Nephron (organoid): Measurements from ENCODE around the gene KHDRBS1.
A peak's percentile ranks its signal among the peaks of the same experiment; 100 is the strongest.

Experiments used
- H3K27ac Mint-ChIP-seq, 3 experiments: 2 replicates each; pipeline ENCODE4 v1.8.0; 2020; ENCODE audit warnings: mixed read lengths in 3 of 3, mild to moderate bottlenecking in 2 of 3, moderate library complexity in 1 of 3
- H3K27me3 Mint-ChIP-seq: 2 replicates; pipeline ENCODE4 v1.8.0; 2021; ENCODE audit warnings: low read depth, mild to moderate bottlenecking, moderate library complexity, mixed read lengths
- H3K36me3 Mint-ChIP-seq: 2 replicates; pipeline ENCODE4 v1.8.0; 2020; ENCODE audit warnings: low read depth, mixed read lengths
- H3K4me1 Mint-ChIP-seq: 2 replicates; pipeline ENCODE4 v1.8.0; 2020; ENCODE audit warnings: mixed read lengths
- H3K4me3 Mint-ChIP-seq, 3 experiments: 2 replicates each; pipeline ENCODE4 v1.8.0; 2020; ENCODE audit warnings: mild to moderate bottlenecking in 3 of 3, mixed read lengths in 3 of 3, moderate library complexity in 2 of 3
- H3K9me3 Mint-ChIP-seq: 2 replicates; pipeline ENCODE4 v1.8.0; 2020; ENCODE audit warnings: mixed read lengths
- CTCF ChIP-seq, 3 experiments: fragments of 200-600 bp; sonication (generic); IDR thresholded peaks; one replicate each; pipeline ENCODE4 v1.5.0; 2021; ENCODE audit warnings: antibody characterized with exemption in 3 of 3; ENCODE audit not compliant: unreplicated experiment in 3 of 3

Gene KHDRBS1

GRCh38 chr1:32013386-32014198, at the start of gene KHDRBS1:
Gene KHDRBS1 (plus strand): TSS chr1:32013868. CDS start chr1:32013996, 128 bp downstream.
- no peaks in the 10 kb centered on the region for H3K27me3 Mint-ChIP-seq
- H3K36me3 Mint-ChIP-seq, result peaks cover 22% of the 10 kb centered on the region
- H3K4me3 Mint-ChIP-seq, result peak within 1 kb of the TSS; percentile 97 to 100 (median 99)
- peaks cover 27% of the 10 kb centered on the region for H3K4me1 Mint-ChIP-seq
- no peaks in the 10 kb centered on the region for H3K9me3 Mint-ChIP-seq
- no peak for TF ChIP-seq CTCF (IDR thresholded peaks at IDR 0.05; ENCODE audit: unreplicated experiment in 3 of 3)
- H3K27ac Mint-ChIP-seq, result peak within 1 kb of the TSS; percentile 99 to 100 (median 100)

- Mint-ChIP-seq H3K27ac (no peak overlapping the region), H3K4me3 (no peak overlapping the region), H3K36me3 (no peaks in the 10 kb centered on the region), H3K4me1 (no peaks in the 10 kb centered on the region), H3K9me3 (no peaks in the 10 kb centered on the region), H3K27me3 (no peaks in the 10 kb centered on the region)
- no peak for TF ChIP-seq CTCF (IDR thresholded peaks at IDR 0.05; ENCODE audit: unreplicated experiment in 3 of 3)
These were observed 42.8 kb upstream of the KHDRBS1 start for GRCh38 chr1:31970873-31971272.

- no peaks in the 10 kb centered on the region for H3K36me3 Mint-ChIP-seq
These were observed 37.3 kb upstream of the KHDRBS1 start for GRCh38 chr1:31976401-31976800.

GRCh38 chr1:31977385-31978131, 36.1 kb upstream of the KHDRBS1 start:
- peaks cover 3% of the 10 kb centered on the region for H3K27me3 Mint-ChIP-seq
- TF ChIP-seq CTCF (IDR thresholded peaks at IDR 0.05; ENCODE audit: unreplicated experiment in 3 of 3), result peak in 2 of 3 experiments; percentile 16 to 18
- no peaks in the 10 kb centered on the region for H3K9me3 Mint-ChIP-seq
- no peak overlapping the region for H3K4me3 Mint-ChIP-seq
- peaks cover 23% of the 10 kb centered on the region for H3K4me1 Mint-ChIP-seq
- H3K36me3 Mint-ChIP-seq, result no peaks in the 10 kb centered on the region
- H3K27ac Mint-ChIP-seq, result peak overlapping the region in 1 of 3 experiments; percentile 46

More at GRCh38 chr1:31976401-31976800, 37.3 kb upstream of the KHDRBS1 start:
- Mint-ChIP-seq H3K27ac (no peak overlapping the region), H3K4me1 (peaks cover 17% of the 10 kb centered on the region), H3K4me3 (no peak overlapping the region), H3K9me3 (no peaks in the 10 kb centered on the region), H3K27me3 (no peaks in the 10 kb centered on the region)
- TF ChIP-seq CTCF (IDR thresholded peaks at IDR 0.05; ENCODE audit: unreplicated experiment in 3 of 3), result no peak

- TF ChIP-seq CTCF (IDR thresholded peaks at IDR 0.05; ENCODE audit: unreplicated experiment in 3 of 3), result no peak
- no peaks in the 10 kb centered on the region for H3K36me3 Mint-ChIP-seq
- H3K27ac Mint-ChIP-seq, result no peak overlapping the region
- no peak overlapping the region for H3K4me3 Mint-ChIP-seq
- peaks cover 23% of the 10 kb centered on the region for H3K4me1 Mint-ChIP-seq
- peaks cover 4% of the 10 kb centered on the region for H3K27me3 Mint-ChIP-seq
- no peaks in the 10 kb centered on the region for H3K9me3 Mint-ChIP-seq
These were observed 34.7 kb upstream of the KHDRBS1 start for GRCh38 chr1:31978843-31979400.
